RWPE2 (cell line): ENCODE results near the gene ZNF142.

Source experiments
- ATAC-seq: fragments of 200-7000 bp; cut with Tn5 transposase; 3 replicates; pipeline ENCODE4 v1.9.1; 2021; ENCODE audit warnings: low read depth
- DNase-seq: peaks from one replicate; pipeline ENCODE4 v3.0.0-alpha.2; 2020; ENCODE audit warnings: low spot score
- H3K27ac ChIP-seq: fragments of 450-650 bp; 2 replicates; pipeline ENCODE4 v1.5.1; 2017; ENCODE audit warnings: mild to moderate bottlenecking; ENCODE audit not compliant: poor library complexity, severe bottlenecking
- H3K27me3 ChIP-seq: fragments of 250-450 bp; sonication (Bioruptor Pico); 2 replicates; pipeline ENCODE4 v1.5.1; 2021; ENCODE audit warnings: mild to moderate bottlenecking, moderate library complexity; ENCODE audit not compliant: insufficient read depth, poor library complexity, severe bottlenecking
- H3K36me3 ChIP-seq: fragments of 250-450 bp; sonication (Bioruptor Pico); 2 replicates; pipeline ENCODE4 v1.5.1; 2020; ENCODE audit warnings: low read depth, mild to moderate bottlenecking, moderate library complexity
- H3K4me1 ChIP-seq: fragments of 250-450 bp; sonication (Bioruptor Pico); 2 replicates; pipeline ENCODE4 v1.5.1; 2021; ENCODE audit warnings: mild to moderate bottlenecking, moderate library complexity; ENCODE audit not compliant: insufficient read depth, poor library complexity, severe bottlenecking
- H3K4me3 ChIP-seq: fragments of 250-450 bp; sonication (Bioruptor Pico); 2 replicates; pipeline ENCODE4 v1.5.1; 2021; ENCODE audit warnings: mild to moderate bottlenecking, moderate library complexity; ENCODE audit not compliant: severe bottlenecking
- H3K9me3 ChIP-seq: fragments of 250-450 bp; sonication (Bioruptor Pico); 2 replicates; pipeline ENCODE4 v1.5.1; 2021; ENCODE audit warnings: mild to moderate bottlenecking, moderate library complexity; ENCODE audit not compliant: severe bottlenecking
- TF ChIP-seq, protein P1 (sequence below): fragments of 450-650 bp; IDR thresholded peaks from one replicate; pipeline ENCODE4 v1.5.1; 2017; ENCODE audit warnings: mild to moderate bottlenecking, moderate library complexity; ENCODE audit not compliant: poor library complexity, severe bottlenecking

The ZNF142 gene

DNA sequence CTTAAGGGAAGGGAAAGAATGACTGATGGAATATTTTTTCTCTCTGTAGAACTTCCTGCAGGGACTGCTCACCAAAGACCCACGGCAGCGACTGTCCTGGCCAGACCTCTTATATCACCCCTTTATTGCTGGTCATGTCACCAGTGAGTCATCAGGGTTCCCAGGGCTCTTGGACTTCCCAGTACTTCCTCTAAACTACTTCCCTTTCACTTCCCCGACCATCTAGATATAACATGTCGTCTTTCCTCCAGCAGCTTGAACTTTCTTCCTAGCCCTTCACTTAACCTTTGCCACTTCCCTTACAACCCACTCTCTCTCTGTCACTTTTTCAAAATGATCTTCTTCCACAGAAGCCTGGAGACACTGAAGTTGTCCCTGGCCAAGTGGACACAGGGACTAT, 19.7 kb upstream of the ZNF142 start:
- TF ChIP-seq, protein P1, sequence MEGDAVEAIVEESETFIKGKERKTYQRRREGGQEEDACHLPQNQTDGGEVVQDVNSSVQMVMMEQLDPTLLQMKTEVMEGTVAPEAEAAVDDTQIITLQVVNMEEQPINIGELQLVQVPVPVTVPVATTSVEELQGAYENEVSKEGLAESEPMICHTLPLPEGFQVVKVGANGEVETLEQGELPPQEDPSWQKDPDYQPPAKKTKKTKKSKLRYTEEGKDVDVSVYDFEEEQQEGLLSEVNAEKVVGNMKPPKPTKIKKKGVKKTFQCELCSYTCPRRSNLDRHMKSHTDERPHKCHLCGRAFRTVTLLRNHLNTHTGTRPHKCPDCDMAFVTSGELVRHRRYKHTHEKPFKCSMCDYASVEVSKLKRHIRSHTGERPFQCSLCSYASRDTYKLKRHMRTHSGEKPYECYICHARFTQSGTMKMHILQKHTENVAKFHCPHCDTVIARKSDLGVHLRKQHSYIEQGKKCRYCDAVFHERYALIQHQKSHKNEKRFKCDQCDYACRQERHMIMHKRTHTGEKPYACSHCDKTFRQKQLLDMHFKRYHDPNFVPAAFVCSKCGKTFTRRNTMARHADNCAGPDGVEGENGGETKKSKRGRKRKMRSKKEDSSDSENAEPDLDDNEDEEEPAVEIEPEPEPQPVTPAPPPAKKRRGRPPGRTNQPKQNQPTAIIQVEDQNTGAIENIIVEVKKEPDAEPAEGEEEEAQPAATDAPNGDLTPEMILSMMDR: no peak
- Histone ChIP-seq H3K36me3 (peaks cover 54% of the 10 kb centered on the region), H3K27me3 (no peaks in the 10 kb centered on the region), H3K4me1 (no peaks in the 10 kb centered on the region), H3K9me3 (no peaks in the 10 kb centered on the region), H3K27ac (no peak overlapping the region), H3K4me3 (no peak overlapping the region)
- DNase-seq (no peak), ATAC-seq (no peak)

DNA sequence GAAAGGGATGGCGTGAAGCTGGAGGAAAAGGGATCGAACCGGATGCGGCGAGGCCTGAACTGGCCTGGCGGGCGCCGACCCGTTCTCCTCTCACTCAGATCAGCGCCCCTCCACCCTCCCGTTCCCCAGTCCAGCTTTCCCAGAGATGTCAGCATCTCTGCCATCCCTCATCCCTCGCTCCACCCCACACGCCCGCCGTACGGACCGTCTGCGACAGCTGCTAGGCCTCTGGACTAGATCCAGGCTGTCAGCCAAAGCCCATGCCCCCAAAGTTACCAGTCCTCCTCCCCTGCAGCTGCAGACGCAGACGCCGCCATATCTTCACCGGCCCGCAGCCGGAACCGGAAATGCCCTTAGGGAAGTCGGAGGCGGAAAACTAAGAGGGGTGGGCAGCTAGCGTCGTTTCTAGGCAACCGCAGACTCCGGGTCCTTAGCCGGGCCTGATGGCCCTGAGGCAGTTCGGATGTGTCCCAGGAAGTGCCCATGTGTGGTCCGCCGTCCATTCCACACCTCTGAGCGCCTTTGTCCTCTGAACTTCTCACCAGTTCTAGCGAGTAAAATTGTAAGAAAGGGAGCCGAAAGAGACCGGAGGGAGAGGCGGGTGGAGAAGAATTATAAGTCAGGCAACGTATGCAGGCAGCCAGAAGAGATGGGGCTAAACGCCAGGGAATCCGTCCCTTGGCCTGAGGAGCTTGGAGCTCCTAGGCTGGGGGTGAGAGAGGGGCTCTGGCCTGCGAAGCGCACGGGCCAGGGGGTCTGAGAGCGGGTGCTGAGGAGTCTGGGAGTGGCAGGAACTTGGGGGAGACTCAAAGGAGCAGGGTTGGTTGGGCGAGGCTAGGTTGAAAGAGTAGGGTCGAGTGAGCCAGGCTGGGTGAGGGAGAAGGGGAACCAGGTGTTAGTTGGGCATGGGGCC, 12.5 kb upstream of the ZNF142 start, which contains the start of the genes RNF25 and STK36:
Gene RNF25, minus strand, starts transcription at position 349 of the 913 bp plus-strand sequence. Its CDS starts 32 bp downstream, at position 317.
Gene STK36, plus strand, starts transcription at position 433 of the 913 bp plus-strand sequence. CDS start 744 bp downstream, outside the sequence.
- H3K9me3 ChIP-seq: no peaks in the 10 kb centered on the region
- peaks cover 2% of the 10 kb centered on the region for H3K4me1 ChIP-seq
- DNase-seq (peak; percentile 79), ATAC-seq (peak; percentile 93)
- H3K36me3 ChIP-seq: peaks cover 31% of the 10 kb centered on the region
- no peaks in the 10 kb centered on the region for H3K27me3 ChIP-seq
- TF ChIP-seq, protein P1: no peak
- peak within 1 kb of the TSS; percentile 62 for H3K4me3 ChIP-seq
- H3K27ac ChIP-seq: peak within 1 kb of the TSS; percentile 75

DNA sequence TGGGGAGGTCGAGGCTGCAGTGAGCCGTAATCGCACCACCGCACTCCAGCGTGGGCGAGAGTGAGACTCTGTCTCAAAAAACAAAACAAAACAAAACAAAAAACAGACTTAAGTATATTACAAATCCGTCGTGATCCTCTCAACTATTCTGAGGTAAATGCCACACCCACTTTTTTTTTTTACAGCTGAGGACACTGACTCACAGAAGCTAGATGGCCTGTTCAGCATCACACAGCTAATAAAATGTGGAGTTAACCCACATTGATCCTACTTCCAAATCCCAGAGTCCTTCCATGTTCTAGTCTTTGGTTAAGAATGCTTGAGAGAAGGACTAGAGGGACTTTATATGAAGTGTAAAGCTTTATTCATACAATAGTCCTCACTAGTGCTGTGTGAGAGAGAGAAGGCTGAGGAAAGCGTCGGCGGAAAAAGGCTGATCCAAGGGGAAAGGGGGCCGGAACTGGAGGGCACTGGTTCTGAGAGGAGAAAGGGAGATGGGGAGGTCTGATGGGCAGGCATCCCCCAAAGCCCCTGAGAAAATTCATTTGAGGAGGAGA, 11.8 kb upstream of the ZNF142 start:
- peak overlapping the region; percentile 75 for H3K27ac ChIP-seq
- H3K27me3 ChIP-seq: no peaks in the 10 kb centered on the region
- no peaks in the 10 kb centered on the region for H3K9me3 ChIP-seq
- H3K36me3 ChIP-seq: peaks cover 37% of the 10 kb centered on the region
- peaks cover 2% of the 10 kb centered on the region for H3K4me1 ChIP-seq
- no peak for DNase-seq
- TF ChIP-seq, protein P1: no peak
- peak; percentile 37 for ATAC-seq
- peak overlapping the region; percentile 62 for H3K4me3 ChIP-seq

DNA sequence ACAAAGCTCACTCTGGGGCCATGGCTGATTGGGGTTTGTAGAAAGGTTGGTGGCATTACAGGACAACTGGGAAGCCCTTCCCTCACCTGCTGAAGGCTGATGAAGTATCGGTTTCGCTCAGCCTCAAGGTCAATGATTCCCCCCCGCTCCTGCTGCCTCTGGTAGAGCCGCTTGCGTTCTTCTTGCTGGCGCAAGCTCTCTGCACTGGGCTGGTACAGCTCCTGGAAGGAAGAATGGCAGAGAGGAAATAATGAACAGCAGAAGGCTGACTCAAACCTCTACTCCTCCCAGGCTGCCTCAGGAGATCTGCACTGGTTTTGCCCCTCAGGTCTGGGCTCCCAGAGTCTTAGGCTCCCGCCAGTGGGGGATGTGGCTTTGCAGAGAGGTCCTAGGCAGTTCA, 5.2 kb upstream of the ZNF142 start:
- TF ChIP-seq, protein P1: no peak
- no peak overlapping the region for H3K4me3 ChIP-seq
- no peaks in the 10 kb centered on the region for H3K27me3 ChIP-seq
- H3K9me3 ChIP-seq: no peaks in the 10 kb centered on the region
- H3K36me3 ChIP-seq: peaks cover 54% of the 10 kb centered on the region
- H3K4me1 ChIP-seq: no peaks in the 10 kb centered on the region
- no peak for DNase-seq
- no peak for ATAC-seq
- H3K27ac ChIP-seq: no peak overlapping the region
